Heart right ventricle (tissue), 16 donors: ENCODE data around the gene PDSS2. TPM values are rescaled to one million over a fixed set of nuclear protein-coding genes. Genes with fewer than 3 reads are reported as not detected.
"Not testable (repeated sequence)": the region's sequence is repeated elsewhere in the genome, so short reads cannot be mapped to it uniquely, and the experiment has no call there.

ENCODE experiments used
- ATAC-seq, 8 donors: fragments of 200-7000 bp; cut with Tn5 transposase; one replicate each; pipeline ENCODE4 v1.9.1; 2020; ENCODE audit warnings: mild to moderate bottlenecking in 8 of 8, moderate library complexity in 8 of 8, moderate number of reproducible peaks in 1 of 8
- DNase-seq, 2 donors: peaks; one replicate each; pipeline ENCODE4 v3.0.0-alpha.2; 2020
- H3K27ac ChIP-seq, 10 donors: fragments of 200-600 bp; sonication (generic) in 2 of 10; one replicate each; pipeline versions ENCODE4 v1.5.0 to v1.8.0; 2020 to 2022; ENCODE audit warnings: mild to moderate bottlenecking in 3 of 10
- H3K27me3 ChIP-seq, 7 donors: fragments of 200-600 bp; one replicate each; pipeline ENCODE4 v1.8.0; 2021 to 2022; ENCODE audit warnings: mild to moderate bottlenecking in 2 of 7
- H3K36me3 ChIP-seq, 9 donors: fragments of 200-600 bp; sonication (generic) in 1 of 9; one replicate each; pipeline versions ENCODE4 v1.5.0 to v1.8.0; 2020 to 2022; ENCODE audit warnings: mild to moderate bottlenecking in 2 of 9
- H3K4me1 ChIP-seq, 9 donors: fragments of 200-600 bp; sonication (generic) in 1 of 9; one replicate each; pipeline versions ENCODE4 v1.5.0 to v1.8.0; 2020 to 2022; ENCODE audit warnings: mild to moderate bottlenecking in 4 of 9
- H3K4me3 ChIP-seq, 10 donors: fragments of 200-600 bp; sonication (generic) in 2 of 10; one replicate each; pipeline versions ENCODE4 v1.5.0 to v1.8.0; 2020 to 2022; ENCODE audit warnings: mild to moderate bottlenecking in 7 of 10, moderate library complexity in 2 of 10
- H3K9me3 ChIP-seq, 11 donors: fragments of 200-600 bp in 10 of 11; sonication (generic) in 2 of 11; one replicate each; pipeline versions ENCODE4 v1.5.0 to v1.8.0; 2013 to 2022; ENCODE audit warnings: mild to moderate bottlenecking in 2 of 11, control low read depth in 1 of 11, moderate library complexity in 1 of 11
- WGBS, 2 donors: extraction: QIAGEN DNeasy Blood & Tissue Kit; methylation state at CpG; one replicate each; pipeline ENCODE4 v1.1.7; 2013; ENCODE audit warnings: inconsistent platforms in 1 of 2; 5-methylcytosine and 5-hydroxymethylcytosine counted together
- intact Hi-C, 10 donors: fragments of 100-400 bp; cut with DNase I; formaldehyde crosslinking; loops; one replicate each; pipeline versions ENCODE4 v1.11.1 to v1.14.2; 2022
- polyA plus RNA-seq, 2 donors: library from polyadenylated mRNA; stranded (reverse); fragments of 200-250 nt; gene quantifications; one replicate each; pipeline ENCODE4 v1.2.3, GENCODE V29; 2013
- total RNA-seq, 10 donors: library from RNA; stranded (reverse); fragmentation: NEBNext Ultra II Directional in 3 of 10; extraction: Animal tissue kit (Norgen Biotek cat#: 25700) in 3 of 10; gene quantifications; one replicate each; pipeline versions ENCODE4 v1.2.1 to v1.2.4, GENCODE V29; 2021 to 2023
- TF ChIP-seq, protein P1 (sequence below), 9 donors: fragments of 200-600 bp; sonication (generic) in 2 of 9; IDR thresholded peaks; one replicate each; pipeline versions ENCODE4 v1.5.0 to v1.8.0; 2021 to 2022; ENCODE audit warnings: antibody characterized with exemption in 9 of 9, mild to moderate bottlenecking in 5 of 9, moderate library complexity in 1 of 9
- donor health status: Arrhythmogenic right ventricular cardiomyopathy.
- donor health status: ischemic (EF 13 %, LVEDD 7.1; RV severe dilation, severe dysfunction).
- donor health status: healthy with polysubstance abuse.
- donor health status: DM: no; HTN: yes; CAD: no.
- donor health status: DM: no; HTN: no; CAD: no.
- donor health status: ischemic (EF 25% LVEDD 6.9; RV normal size, moderate dysfunction).
- donor health status: ischemic (EF 25% LVEDD 5.7; RV mildly dilated, moderate dysfunction).
- donor health status: healthy.
- donor health status: DM: yes; HTN: yes; CAD: no.
- donor health status: Ischemic cardiomyopathy.
- donor health status: ischemic (EF 35%, LVEDD 5.7; RV mildly dilated, moderate dysfunction).
- donor health status: nonischemic (EF 11% LVEDD 7.7; RV severe dilation, severe dysfunction).
- donor health status: DM: yes; HTN: yes; CAD: no.
- donor health status: PGD.
- donor health status: ischemic (EF 29% LVEDD 5.4; RV normal size, mild dysfunction).
- donor health status: nonischemic (EF 23%, LVEDD 6.1; RV moderate dilation, normal function).

PDSS2 gene
- total and polyA plus RNA-seq, 12 donors = 5.5 to 22.2 (median 18.0) TPM

GRCh38 chr6:107434812-107435211, 24.6 kb downstream of the PDSS2 start:
- no peak for ATAC-seq
- Histone ChIP-seq H3K27ac (no peak overlapping the region), H3K36me3 (no peaks in the 10 kb centered on the region), H3K4me1 (peaks cover 0 to 14% (median 0%) of the 10 kb centered on the region in 9 donors), H3K27me3 (no peaks in the 10 kb centered on the region), H3K9me3 (peaks cover 0 to 7% (median 0%) of the 10 kb centered on the region in 11 donors), H3K4me3 (no peak overlapping the region)
- TF ChIP-seq, protein P1, sequence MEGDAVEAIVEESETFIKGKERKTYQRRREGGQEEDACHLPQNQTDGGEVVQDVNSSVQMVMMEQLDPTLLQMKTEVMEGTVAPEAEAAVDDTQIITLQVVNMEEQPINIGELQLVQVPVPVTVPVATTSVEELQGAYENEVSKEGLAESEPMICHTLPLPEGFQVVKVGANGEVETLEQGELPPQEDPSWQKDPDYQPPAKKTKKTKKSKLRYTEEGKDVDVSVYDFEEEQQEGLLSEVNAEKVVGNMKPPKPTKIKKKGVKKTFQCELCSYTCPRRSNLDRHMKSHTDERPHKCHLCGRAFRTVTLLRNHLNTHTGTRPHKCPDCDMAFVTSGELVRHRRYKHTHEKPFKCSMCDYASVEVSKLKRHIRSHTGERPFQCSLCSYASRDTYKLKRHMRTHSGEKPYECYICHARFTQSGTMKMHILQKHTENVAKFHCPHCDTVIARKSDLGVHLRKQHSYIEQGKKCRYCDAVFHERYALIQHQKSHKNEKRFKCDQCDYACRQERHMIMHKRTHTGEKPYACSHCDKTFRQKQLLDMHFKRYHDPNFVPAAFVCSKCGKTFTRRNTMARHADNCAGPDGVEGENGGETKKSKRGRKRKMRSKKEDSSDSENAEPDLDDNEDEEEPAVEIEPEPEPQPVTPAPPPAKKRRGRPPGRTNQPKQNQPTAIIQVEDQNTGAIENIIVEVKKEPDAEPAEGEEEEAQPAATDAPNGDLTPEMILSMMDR (IDR thresholded peaks at IDR 0.05) = no peak
- intact Hi-C loops = no loop called here
- no peak for DNase-seq
- WGBS, 2 donors = 97 to 98% methylated on average over 3 of the region's 3 CpGs

DNA sequence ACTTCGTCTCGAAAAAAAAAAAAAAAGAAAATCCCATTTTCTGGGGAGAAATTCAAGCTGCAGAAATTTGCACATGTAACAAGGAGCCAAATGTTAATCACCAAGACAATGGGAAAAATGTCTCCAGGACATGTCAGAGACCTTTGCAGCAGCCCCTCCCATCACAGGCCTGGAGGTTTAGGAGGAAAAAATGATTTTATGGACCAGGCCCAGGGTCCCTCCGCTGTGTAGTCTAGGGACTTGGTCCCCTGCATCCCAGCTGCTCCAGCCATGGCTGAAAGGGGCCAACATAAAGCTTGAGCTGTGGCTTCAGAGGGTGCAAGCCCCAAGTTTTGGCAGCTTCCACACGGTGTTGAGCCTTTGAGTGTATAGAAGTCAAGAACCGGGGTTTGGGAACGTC, 33.4 kb downstream of the PDSS2 start:
- H3K27ac ChIP-seq, H3K4me3 ChIP-seq, intact Hi-C loops, H3K27me3 ChIP-seq, H3K4me1 ChIP-seq, DNase-seq, H3K36me3 ChIP-seq, ATAC-seq: not testable (repeated sequence)
- WGBS, 2 donors = 63 to 85% methylated on average over 6 of the region's 6 CpGs
- peaks cover 0 to 24% (median 5%) of the 10 kb centered on the region in 11 donors for H3K9me3 ChIP-seq

DNA sequence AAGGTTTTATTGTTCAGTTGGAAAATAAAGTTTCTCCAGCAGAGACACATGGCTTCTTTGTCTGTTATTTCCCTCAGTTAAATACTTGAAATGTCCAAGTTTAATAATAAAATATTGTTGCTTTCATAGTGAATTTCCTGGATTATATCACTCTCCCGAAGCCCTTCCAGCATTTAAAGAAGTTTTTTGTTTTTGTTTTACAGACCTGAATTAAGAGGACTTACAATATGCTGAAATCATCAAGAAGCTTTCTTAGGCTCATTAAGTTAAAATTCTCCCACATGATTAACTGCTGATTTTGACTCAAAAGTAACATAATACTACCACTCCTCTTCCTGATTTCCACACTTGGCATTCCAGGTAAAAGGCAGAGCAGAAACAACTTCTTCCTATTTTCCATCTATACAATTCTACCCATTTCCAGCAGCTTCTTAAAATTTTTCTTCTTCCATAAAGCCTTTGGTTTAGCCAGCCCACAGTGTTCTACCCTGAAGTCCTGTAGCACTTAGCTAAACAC, 35.8 kb downstream of the PDSS2 start:
- Histone ChIP-seq H3K4me1 (peaks cover 0 to 10% (median 0%) of the 10 kb centered on the region in 9 donors), H3K27me3 (no peaks in the 10 kb centered on the region), H3K27ac (peak overlapping the region in 1 of 10 donors; percentile 15), H3K9me3 (peaks cover 0 to 24% (median 5%) of the 10 kb centered on the region in 11 donors), H3K36me3 (no peaks in the 10 kb centered on the region), H3K4me3 (no peak overlapping the region)
- TF ChIP-seq, protein P1 (IDR thresholded peaks at IDR 0.05) = no peak
- intact Hi-C loops = no loop called here
- DNase-seq (no peak), ATAC-seq (no peak)
- 40 to 58% methylated on average over 1 of the region's 1 CpG for WGBS, 2 donors

DNA sequence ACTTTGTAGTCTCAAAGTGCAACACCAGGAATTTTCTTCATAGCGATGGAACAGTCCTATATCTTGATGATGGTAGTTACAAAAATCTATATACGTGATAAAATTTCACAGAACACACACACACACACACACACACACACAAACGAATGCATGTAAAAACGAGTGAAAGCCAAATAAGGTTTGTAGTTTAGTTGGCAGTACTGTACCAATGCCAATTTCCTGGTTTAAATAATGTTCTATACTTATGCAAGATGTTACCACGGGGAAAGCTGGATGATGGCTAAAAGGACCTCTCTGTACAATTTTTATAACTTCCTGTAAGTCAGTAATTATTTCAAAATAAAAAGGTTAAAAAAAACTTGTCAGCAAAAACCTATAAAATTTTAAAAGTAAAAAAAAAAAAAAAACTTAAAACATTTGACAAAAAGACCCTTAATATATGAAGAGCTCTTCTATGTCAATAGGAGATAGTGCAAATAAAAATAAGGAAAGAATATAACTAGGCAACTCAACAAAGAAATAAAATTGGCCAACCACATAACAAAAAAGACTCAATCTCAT, 37.6 kb downstream of the PDSS2 start:
- Histone ChIP-seq H3K4me1 (peaks cover 0 to 10% (median 0%) of the 10 kb centered on the region in 9 donors), H3K27ac (no peak overlapping the region), H3K4me3 (no peak overlapping the region), H3K27me3 (no peaks in the 10 kb centered on the region), H3K36me3 (no peaks in the 10 kb centered on the region), H3K9me3 (peaks cover 0 to 21% (median 5%) of the 10 kb centered on the region in 11 donors)
- 74 to 80% methylated on average over 5 of the region's 5 CpGs for WGBS, 2 donors
- intact Hi-C loops = no loop called here
- DNase-seq (no peak), ATAC-seq (no peak)
- TF ChIP-seq, protein P1 (IDR thresholded peaks at IDR 0.05) = no peak

GRCh38 chr6:107419733-107420132, 39.6 kb downstream of the PDSS2 start:
- intact Hi-C loops = no loop called here
- DNase-seq = no peak
- no peaks in the 10 kb centered on the region for H3K36me3 ChIP-seq
- no peak for ATAC-seq
- TF ChIP-seq, protein P1 (IDR thresholded peaks at IDR 0.05) = no peak
- WGBS, 2 donors = 34 to 44% methylated on average over 2 of the region's 2 CpGs
- H3K9me3 ChIP-seq = peaks cover 0 to under 1% (median 0%) of the 10 kb centered on the region in 11 donors
- H3K4me1 ChIP-seq = peaks cover 0 to 11% (median under 1%) of the 10 kb centered on the region in 9 donors
- no peaks in the 10 kb centered on the region for H3K27me3 ChIP-seq
- H3K27ac ChIP-seq = no peak overlapping the region
- H3K4me3 ChIP-seq = no peak overlapping the region
